GM23248 (cell line): Measurements from ENCODE around the gene PCDHB3.

Experiments used
- EZH2 ChIP-seq: fragments of 200-600 bp; sonication (generic); IDR thresholded peaks from 2 replicates; pipeline ENCODE4 v1.6.1; 2018; ENCODE audit warnings: antibody characterized with exemption, mild to moderate bottlenecking; ENCODE audit not compliant: insufficient read depth, poor library complexity, severe bottlenecking
- EZH2phosphoT487 ChIP-seq: fragments of 200-600 bp; sonication (generic); IDR thresholded peaks from 2 replicates; pipeline ENCODE4 v1.6.1; 2018; ENCODE audit warnings: antibody characterized with exemption, moderate library complexity, mild to moderate bottlenecking, low read depth; ENCODE audit not compliant: insufficient read depth

- TF ChIP-seq EZH2 (no peak), EZH2phosphoT487 (no peak)
Measured at GRCh38 chr5:141094481-141095262, 5.6 kb upstream of the PCDHB3 start, which contains the start of gene PCDHB2.
